SU-DHL-6 (cell line): ENCODE results near the gene ERBB2.

Source experiments
- H2AFZ ChIP-seq: fragments of 200-600 bp; sonication (generic); 2 replicates; pipeline ENCODE4 v1.6.1; 2014; ENCODE audit warnings: low read depth, mild to moderate bottlenecking, moderate library complexity, mixed read lengths, antibody characterized with exemption, low read length; ENCODE audit not compliant: severe bottlenecking
- H3F3A ChIP-seq: fragments of 200-600 bp; shearing (Covaris generic); 2 replicates; pipeline ENCODE4 v1.6.0; 2016; ENCODE audit warnings: antibody characterized with exemption, mild to moderate bottlenecking; ENCODE audit not compliant: insufficient read depth
- H3K27ac ChIP-seq: fragments of 200-600 bp; sonication (generic); 2 replicates; pipeline ENCODE4 v1.5.1; 2016; ENCODE audit warnings: low read depth, mild to moderate bottlenecking, low read length, moderate library complexity, mixed read lengths
- H3K27me3 ChIP-seq: fragments of 200-600 bp; sonication (generic), shearing (Covaris generic); 2 replicates; pipeline ENCODE4 v1.6.0; 2014; ENCODE audit warnings: mild to moderate bottlenecking, low read length
- H3K36me3 ChIP-seq: fragments of 200-600 bp; sonication (generic); 2 replicates; pipeline ENCODE4 v1.6.1; 2014; ENCODE audit warnings: mild to moderate bottlenecking, low read length, mixed read lengths
- H3K4me2 ChIP-seq: fragments of 300-600, 200-600 bp; shearing (Covaris generic), sonication (generic); 2 replicates; pipeline ENCODE4 v1.6.0; 2014; ENCODE audit warnings: low read length, low read depth, mild to moderate bottlenecking; ENCODE audit not compliant: poor library complexity, severe bottlenecking
- H3K4me3 ChIP-seq: fragments of 200-600 bp; sonication (generic); 2 replicates; pipeline ENCODE4 v1.5.1; 2014; ENCODE audit warnings: antibody characterized with exemption, low read length, mild to moderate bottlenecking, mixed read lengths; ENCODE audit not compliant: insufficient read depth, poor library complexity, severe bottlenecking
- H3K79me2 ChIP-seq: fragments of 200-600 bp; sonication (generic); 2 replicates; pipeline ENCODE4 v1.6.1; 2014; ENCODE audit warnings: mild to moderate bottlenecking, low read length, moderate library complexity; ENCODE audit not compliant: insufficient read depth
- H3K9ac ChIP-seq: fragments of 200-600 bp; sonication (generic); 2 replicates; pipeline ENCODE4 v1.7.0; 2014; ENCODE audit warnings: mild to moderate bottlenecking, low read length
- H3K9me2 ChIP-seq: fragments of 200-600 bp; sonication (generic); replicated peaks from 2 replicates; pipeline ENCODE4 v1.6.1; 2014; ENCODE audit warnings: low read length; ENCODE audit not compliant: insufficient read depth
- H3K9me3 ChIP-seq: fragments of 200-600 bp; sonication (generic); 2 replicates; pipeline ENCODE4 v1.6.1; 2014; ENCODE audit warnings: low read length, mixed read lengths; ENCODE audit not compliant: insufficient read depth
- H4K20me1 ChIP-seq: fragments of 200-600 bp; sonication (generic); 2 replicates; pipeline ENCODE4 v1.6.1; 2014; ENCODE audit warnings: low read depth, mild to moderate bottlenecking, antibody characterized with exemption, low read length, moderate library complexity, mixed read lengths
- EZH2phosphoT487 ChIP-seq: fragments of 200-600 bp; sonication (generic), shearing (Covaris generic); conservative IDR thresholded peaks from 2 replicates; pipeline ENCODE4 v1.6.1; 2018; ENCODE audit warnings: mild to moderate bottlenecking, antibody characterized with exemption, low read length, moderate library complexity, mixed read lengths
- TF ChIP-seq, protein P1 (sequence below): fragments of 200-600 bp; sonication (generic); IDR thresholded peaks from one replicate; pipeline ENCODE4 v1.5.1; 2017; ENCODE audit warnings: antibody characterized with exemption, mild to moderate bottlenecking, low read length, moderate library complexity; ENCODE audit not compliant: insufficient read depth, poor library complexity, severe bottlenecking

The ERBB2 gene

DNA sequence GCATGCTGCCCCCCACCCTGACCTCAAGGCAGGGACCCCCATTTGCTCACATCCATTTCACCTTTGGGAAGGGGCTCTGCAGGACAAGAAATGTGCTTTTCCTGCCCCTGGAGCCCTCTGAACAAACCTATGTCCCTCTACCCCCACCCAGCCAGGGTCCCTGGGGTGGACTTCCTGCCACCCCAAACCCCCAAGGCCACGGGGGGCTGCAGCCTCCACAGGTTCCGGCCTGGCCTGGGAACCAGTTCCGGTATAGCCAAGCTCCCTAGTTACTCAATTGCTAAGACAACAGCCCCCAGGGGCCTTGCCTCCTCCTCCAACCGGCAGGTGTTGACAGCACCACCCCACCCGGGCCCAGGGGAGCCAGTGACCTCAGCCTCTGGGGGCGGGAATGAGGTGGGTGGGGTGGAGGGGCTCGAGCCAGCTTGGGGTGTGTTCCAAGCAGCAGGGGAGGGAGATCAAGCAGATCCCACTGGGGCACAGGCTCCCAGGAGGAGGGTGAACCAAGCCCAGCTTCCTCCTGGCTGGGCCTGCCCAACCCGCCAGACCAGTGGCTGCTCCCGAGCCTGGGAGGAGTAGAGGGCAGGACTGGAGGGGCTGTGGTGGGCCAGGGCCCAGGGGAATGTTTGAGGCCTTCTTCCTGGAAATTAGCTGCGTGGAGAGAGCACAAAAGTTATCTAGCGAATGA is 25.0 kb upstream of the ERBB2 start:
- TF ChIP-seq EZH2phosphoT487, result no peak
- TF ChIP-seq, protein P1, sequence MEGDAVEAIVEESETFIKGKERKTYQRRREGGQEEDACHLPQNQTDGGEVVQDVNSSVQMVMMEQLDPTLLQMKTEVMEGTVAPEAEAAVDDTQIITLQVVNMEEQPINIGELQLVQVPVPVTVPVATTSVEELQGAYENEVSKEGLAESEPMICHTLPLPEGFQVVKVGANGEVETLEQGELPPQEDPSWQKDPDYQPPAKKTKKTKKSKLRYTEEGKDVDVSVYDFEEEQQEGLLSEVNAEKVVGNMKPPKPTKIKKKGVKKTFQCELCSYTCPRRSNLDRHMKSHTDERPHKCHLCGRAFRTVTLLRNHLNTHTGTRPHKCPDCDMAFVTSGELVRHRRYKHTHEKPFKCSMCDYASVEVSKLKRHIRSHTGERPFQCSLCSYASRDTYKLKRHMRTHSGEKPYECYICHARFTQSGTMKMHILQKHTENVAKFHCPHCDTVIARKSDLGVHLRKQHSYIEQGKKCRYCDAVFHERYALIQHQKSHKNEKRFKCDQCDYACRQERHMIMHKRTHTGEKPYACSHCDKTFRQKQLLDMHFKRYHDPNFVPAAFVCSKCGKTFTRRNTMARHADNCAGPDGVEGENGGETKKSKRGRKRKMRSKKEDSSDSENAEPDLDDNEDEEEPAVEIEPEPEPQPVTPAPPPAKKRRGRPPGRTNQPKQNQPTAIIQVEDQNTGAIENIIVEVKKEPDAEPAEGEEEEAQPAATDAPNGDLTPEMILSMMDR, result no peak
- no peaks in the 10 kb centered on the region for H3K27me3 ChIP-seq
- H3K9ac ChIP-seq, result no peak overlapping the region
- H3K9me3 ChIP-seq, result no peaks in the 10 kb centered on the region
- H4K20me1 ChIP-seq, result no peaks in the 10 kb centered on the region
- no peaks in the 10 kb centered on the region for H3K9me2 ChIP-seq
- no peak overlapping the region for H3K4me2 ChIP-seq
- no peaks in the 10 kb centered on the region for H3K79me2 ChIP-seq
- no peak overlapping the region for H3K27ac ChIP-seq
- H3F3A ChIP-seq, result no peaks in the 10 kb centered on the region
- no peaks in the 10 kb centered on the region for H3K36me3 ChIP-seq
- no peak overlapping the region for H3K4me3 ChIP-seq
- H2AFZ ChIP-seq, result no peak overlapping the region

DNA sequence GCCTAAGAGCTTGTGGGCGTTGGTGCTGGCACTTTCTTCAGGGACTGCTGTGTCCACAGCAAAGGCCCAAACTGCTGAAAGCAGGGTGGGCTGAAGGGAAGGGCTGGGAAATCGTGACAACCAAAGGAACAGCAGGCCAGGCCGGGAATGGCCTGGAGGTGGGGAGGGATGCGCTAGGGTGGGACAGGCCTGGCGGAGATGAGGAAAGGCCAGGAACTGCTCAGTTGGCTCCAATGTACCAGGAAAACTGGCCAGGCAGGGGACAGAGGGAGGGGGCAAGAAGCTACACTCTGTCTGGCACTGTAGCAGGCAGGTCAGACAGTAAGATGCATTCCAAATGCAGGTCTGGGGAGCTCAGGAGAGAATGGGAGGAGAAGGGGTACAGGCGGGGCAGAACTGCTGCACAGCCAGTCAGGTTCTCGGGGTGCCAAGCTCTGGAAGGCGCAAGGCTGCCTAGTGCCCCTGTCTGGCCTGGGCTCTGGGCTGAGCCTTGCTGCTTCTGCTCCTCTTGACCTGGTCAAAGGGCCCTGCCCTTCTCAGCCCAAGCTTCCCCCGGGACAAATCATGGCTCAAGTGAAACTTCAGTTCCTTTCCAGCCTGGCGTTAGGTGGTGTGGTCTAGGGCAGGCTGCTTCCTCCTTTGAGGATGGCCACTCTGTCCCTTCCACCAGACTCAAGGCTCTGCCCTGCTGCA is 24.3 kb upstream of the ERBB2 start:
- H3K4me2 ChIP-seq, result no peak overlapping the region
- no peak overlapping the region for H3K4me3 ChIP-seq
- no peaks in the 10 kb centered on the region for H3F3A ChIP-seq
- H3K9me2 ChIP-seq, result no peaks in the 10 kb centered on the region
- H3K27me3 ChIP-seq, result no peaks in the 10 kb centered on the region
- no peaks in the 10 kb centered on the region for H3K79me2 ChIP-seq
- H2AFZ ChIP-seq, result no peak overlapping the region
- H3K9ac ChIP-seq, result no peak overlapping the region
- no peaks in the 10 kb centered on the region for H3K9me3 ChIP-seq
- TF ChIP-seq, protein P1, result no peak
- H3K27ac ChIP-seq, result no peak overlapping the region
- H3K36me3 ChIP-seq, result no peaks in the 10 kb centered on the region
- no peaks in the 10 kb centered on the region for H4K20me1 ChIP-seq

DNA sequence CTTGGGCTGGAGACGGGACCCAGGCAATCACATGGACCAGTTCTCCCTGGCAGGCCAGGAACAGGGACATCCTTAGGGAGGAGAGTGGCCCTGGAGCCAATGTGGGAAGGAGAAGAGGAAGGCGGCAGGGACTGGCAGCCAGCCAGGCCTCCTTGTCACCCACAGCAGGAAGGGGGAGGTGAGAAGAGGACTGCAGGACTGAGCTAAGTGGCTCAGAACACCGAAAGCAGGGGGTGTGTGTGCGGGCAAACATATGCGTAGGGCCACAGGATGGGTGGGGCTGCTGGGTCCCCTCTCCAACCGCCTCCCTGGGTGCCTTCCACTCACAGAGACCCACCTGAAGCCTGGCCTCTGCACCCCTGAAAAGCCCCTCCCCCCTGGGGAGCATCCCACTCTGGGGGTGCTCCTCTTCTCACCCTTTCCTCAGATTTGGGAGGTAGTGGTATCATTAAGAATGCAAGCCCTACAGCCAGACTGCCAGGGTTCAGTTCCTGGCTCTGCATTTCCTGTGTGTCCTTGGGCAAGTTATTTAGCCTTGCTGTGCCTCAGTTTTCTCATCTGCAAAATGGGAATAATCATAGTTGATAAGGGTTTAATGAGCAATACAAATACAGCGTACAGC is 23.6 kb upstream of the ERBB2 start:
- Histone ChIP-seq H3K27me3 (no peaks in the 10 kb centered on the region), H2AFZ (no peak overlapping the region), H3K4me3 (no peak overlapping the region), H3K9me3 (no peaks in the 10 kb centered on the region), H3K9me2 (no peaks in the 10 kb centered on the region), H3K27ac (no peak overlapping the region), H3K79me2 (no peaks in the 10 kb centered on the region), H3K36me3 (no peaks in the 10 kb centered on the region), H3K4me2 (no peak overlapping the region), H3F3A (no peaks in the 10 kb centered on the region), H4K20me1 (no peaks in the 10 kb centered on the region), H3K9ac (no peak overlapping the region)
- TF ChIP-seq, protein P1, result no peak
- TF ChIP-seq EZH2phosphoT487, result no peak
